Choroid plexus epithelial cell (primary cell): ENCODE results near the gene MPV17.
"Not testable (repeated sequence)": the region's sequence is repeated elsewhere in the genome, so short reads cannot be mapped to it uniquely, and the experiment has no call there.

Source experiments
- DNase-seq: peaks from one replicate; pipeline ENCODE4 v3.0.0-alpha.2; 2010; ENCODE audit warnings: low read depth
- H3K4me3 ChIP-seq: 2 replicates; pipeline ENCODE4 v1.5.1; 2011; ENCODE audit warnings: low read depth, mild to moderate bottlenecking, control low read depth, low read length, moderate library complexity
- TF ChIP-seq, protein P1 (sequence below): conservative IDR thresholded peaks from 2 replicates; pipeline ENCODE4 v1.5.1; 2011; ENCODE audit warnings: low read depth, mild to moderate bottlenecking, control low read depth, inconsistent platforms, low read length, moderate library complexity

MPV17 gene

DNA sequence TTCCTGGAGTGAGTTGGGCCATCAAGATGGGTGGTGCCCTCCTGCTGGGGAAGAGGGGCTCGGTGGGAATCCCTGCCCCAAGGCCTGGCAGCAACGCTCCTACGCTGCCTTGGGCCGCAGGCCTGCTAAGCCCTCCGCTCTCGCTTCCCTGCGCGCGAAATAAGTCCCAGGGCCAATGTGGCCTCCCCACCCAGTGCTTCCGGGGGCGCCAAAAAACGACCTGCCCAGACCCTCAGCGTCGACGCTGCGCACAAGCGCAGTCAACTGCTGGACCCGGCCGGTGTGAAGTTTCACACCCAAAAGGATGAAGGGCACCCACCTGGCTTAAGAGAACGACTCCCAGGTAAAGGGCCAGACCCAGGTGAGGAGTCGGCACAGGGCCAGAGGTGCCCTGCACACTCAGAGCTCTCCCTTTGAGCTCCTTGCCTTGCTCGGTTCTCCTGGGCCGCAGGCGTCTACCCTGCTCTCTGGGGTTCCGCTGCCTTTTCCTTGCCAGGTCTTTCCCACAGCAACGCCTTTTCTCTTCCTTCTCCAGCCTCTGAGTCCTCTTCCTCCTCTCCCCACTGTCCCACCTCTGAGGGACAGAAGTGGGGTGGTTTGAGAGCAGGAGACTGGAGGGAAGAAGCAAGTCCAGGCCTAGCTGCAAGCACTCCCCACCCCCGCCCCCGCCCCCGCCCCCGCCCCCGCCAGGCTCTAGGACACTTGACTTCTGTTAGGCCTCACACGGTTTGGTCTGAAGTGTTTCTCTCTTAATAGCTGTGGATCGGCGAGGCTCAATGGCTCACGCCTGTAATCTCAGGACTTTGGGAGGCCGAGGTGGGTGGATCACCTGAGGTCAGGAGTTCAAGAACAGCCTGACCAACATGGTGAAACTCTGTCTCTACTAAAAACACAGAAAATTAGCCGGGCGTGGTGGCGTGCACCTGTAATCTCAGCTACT lies 47.4 kb downstream of the MPV17 start, which contains the start of gene DNAJC5G:
TSS of gene DNAJC5G (plus strand) at position 223 of the 940 bp plus-strand sequence. CDS start 1,296 bp downstream, outside the sequence.
- DNase-seq = no peak
- TF ChIP-seq, protein P1, sequence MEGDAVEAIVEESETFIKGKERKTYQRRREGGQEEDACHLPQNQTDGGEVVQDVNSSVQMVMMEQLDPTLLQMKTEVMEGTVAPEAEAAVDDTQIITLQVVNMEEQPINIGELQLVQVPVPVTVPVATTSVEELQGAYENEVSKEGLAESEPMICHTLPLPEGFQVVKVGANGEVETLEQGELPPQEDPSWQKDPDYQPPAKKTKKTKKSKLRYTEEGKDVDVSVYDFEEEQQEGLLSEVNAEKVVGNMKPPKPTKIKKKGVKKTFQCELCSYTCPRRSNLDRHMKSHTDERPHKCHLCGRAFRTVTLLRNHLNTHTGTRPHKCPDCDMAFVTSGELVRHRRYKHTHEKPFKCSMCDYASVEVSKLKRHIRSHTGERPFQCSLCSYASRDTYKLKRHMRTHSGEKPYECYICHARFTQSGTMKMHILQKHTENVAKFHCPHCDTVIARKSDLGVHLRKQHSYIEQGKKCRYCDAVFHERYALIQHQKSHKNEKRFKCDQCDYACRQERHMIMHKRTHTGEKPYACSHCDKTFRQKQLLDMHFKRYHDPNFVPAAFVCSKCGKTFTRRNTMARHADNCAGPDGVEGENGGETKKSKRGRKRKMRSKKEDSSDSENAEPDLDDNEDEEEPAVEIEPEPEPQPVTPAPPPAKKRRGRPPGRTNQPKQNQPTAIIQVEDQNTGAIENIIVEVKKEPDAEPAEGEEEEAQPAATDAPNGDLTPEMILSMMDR = no peak
- H3K4me3 ChIP-seq = no peak within 1 kb of the TSS

DNA sequence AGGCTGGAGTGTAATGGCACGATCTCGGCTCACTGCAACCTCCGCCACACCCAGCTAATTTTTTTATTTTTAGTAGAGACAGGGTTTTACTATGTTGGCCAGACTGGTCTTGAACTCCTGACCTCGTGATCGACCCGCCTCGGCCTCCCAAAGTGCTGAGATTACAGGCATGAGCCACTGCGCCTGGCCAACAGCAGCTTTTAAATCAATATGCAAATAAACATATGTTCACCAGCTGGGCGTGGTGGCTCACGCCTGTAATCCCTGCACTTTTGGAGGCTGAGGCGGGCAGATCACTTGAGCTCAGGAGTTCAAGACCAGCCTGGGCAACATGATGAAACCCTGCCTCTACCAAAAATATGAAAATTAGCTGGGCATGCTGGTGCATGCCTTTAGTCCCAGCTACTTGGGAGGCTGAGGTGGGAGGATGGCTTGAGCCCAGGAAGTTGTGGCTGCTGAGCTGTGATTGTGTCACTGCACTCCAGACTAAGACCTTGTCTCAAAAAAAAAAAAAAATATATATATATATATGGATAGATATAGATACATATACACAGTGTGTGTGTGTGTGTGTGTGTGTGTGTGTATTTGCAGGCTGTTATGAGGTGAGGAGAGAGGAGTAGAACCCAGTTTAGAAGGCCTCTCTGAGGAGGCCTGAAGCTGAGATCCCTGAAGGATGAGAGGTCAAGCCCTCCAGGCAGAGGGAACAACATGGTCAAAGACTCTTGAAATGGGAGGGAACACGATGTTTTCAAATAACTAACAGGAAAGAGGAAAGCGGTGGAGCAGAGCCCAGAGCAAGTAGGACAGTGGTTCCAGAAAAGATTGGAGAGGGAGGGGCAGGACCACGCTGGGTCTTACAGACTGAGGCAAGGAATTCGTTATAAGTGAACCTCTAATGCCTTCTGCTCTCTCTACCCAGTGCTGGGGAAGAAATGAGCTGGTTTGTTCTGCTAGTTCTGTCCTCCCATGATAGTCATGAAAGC lies 50.1 kb downstream of the MPV17 start:
- H3K4me3 ChIP-seq, DNase-seq: not testable (repeated sequence)

DNA sequence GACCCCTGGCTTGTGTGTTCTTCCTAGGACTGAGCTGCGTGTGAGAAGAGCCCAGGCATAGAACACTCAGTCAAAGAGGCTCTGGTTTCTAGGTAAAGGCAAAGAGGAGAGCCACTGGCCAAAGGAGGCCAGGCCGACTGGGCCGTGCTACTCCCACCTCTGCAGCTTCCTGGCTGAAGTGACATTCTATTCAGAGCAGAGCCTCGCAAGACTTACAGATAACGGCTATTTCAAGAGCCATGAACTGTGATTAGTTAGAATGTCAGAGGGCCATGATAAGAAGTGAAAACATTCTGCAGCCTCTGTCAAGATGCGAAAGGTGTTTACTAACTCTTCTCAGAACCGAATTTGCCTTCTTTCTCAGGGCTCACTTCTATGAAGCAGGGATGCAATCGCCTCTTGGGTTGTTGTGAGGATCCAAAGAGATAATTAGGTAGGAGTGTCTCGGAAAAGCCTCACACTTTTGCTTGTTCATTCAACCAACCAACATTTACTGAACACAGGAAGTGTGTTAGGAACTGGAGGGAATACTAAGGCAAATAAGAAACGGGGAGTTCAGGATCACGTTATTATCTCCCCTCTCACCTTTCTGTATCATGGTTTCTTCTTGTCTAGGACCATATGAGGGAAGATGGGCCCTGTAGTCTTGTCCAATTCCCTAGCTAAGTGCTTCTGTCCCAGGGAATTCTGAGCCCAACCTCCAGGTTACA lies 51.1 kb downstream of the MPV17 start:
- DNase-seq = no peak
- H3K4me3 ChIP-seq = no peak overlapping the region
- TF ChIP-seq, protein P1 = no peak

DNA sequence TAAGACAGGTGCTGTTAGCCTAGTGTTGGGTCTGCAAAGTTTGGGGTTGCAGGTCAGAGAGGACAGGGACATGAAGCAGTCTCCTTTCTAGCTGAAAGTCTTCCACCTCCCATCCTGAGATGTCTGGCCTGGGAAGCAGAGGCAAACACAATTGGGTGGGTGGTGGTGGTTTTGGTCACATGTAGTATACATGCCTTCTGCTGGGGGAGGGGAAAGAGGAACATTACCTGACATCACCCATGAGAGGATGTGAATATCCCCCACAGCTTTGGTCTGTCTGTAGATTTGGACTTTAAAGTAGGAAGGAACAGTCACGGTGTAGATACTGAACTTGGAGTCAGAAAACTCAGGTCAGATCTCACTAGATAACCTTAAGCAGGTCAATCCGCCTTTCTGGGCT lies 52.2 kb downstream of the MPV17 start:
- DNase-seq = no peak
- H3K4me3 ChIP-seq = no peak overlapping the region
- TF ChIP-seq, protein P1 = no peak

DNA sequence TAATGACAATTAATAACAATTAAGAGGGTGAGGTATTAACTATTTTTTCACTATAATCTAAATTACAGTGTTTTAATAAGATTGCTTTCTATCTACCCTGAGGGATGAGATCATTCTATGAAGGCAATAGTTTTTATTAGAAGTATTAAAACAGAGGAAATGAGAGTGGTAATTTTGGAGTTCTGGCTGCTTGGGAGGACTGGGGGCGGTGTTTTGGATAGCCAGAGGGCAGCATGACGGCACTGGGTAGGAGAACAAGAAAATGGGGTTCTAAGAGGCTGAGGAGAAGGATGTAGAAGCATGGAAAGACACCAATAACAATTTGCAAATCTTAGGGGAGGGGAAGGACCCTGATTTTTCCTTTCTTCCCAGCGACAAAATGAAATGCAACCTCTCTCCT lies 52.8 kb downstream of the MPV17 start:
- TF ChIP-seq, protein P1 = no peak
- no peak overlapping the region for H3K4me3 ChIP-seq
- no peak for DNase-seq

DNA sequence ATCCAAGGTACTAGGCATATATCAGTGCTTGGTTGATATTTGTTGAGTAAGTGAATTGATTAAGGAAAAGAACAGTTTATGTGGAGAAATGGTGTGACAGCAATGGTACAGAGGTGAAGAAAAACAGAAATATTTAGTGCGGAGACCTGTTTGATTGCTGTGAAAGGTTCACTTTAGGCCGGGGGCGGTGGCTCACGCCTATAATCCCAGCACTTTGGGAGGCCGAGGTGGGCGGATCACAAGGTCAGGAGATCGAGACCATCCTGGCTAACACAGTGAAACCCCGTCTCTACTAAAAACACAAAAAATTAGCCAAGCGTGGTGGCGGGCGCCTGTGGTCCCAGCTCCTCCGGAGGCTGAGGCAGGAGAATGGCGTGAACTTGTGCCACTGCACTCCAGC lies 54.6 kb downstream of the MPV17 start:
- not testable (repeated sequence) for DNase-seq, H3K4me3 ChIP-seq

DNA sequence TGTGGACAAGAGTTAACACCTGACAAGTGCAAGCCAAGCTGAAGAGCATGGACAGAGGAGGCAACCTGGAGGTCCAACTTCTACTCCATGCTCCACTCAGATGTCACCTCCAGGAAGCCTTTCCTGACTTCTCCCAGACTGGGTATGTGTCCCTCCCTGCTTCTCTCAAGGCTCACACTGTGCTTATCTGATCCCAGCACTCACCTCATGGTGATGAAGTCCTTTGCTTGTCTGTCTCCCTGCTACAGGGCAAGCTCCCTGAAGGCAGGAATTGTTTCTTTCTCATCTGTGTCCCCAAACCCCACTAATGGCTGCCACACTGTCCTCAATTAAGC lies 57.4 kb downstream of the MPV17 start:
- TF ChIP-seq, protein P1 = no peak
- DNase-seq = no peak
- H3K4me3 ChIP-seq = no peak overlapping the region
